NCI-H2196 treated with DMSO at 0.1 percent for 48 hours (cell line): ENCODE data around the gene CNTN1.

Experiments used
- DNase-seq: peaks from one replicate; lab custom pipeline; 2025; ENCODE audit not compliant: unreplicated experiment; lab: John Stamatoyannopoulos, UW

The CNTN1 gene

DNA sequence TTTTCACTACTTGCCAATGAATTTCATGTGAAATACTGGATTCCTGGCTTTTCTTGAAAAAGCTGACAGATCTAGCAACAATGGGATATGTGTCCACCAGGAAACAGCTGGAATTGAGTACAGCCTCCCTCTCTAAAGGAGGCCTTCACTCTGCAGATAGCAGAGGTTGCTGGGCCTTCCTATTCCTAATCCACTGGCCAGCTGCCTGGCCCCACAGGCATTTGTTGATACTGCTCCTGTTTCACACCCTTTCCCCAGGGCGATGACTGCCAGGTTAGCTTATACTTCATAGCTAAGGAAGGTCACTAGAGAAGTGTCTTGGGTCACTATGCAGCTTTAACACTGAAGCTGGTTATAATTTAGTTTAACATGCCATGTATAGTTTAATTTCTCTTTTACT is 408.3 kb downstream of the CNTN1 start:
- DNase-seq: no peak

- DNase-seq: no peak
Observed at GRCh38 chr12:41101806-41102205, 409.6 kb downstream of the CNTN1 start.

- DNase-seq: no peak
Observed at GRCh38 chr12:41103614-41104013, 411.4 kb downstream of the CNTN1 start.

DNA sequence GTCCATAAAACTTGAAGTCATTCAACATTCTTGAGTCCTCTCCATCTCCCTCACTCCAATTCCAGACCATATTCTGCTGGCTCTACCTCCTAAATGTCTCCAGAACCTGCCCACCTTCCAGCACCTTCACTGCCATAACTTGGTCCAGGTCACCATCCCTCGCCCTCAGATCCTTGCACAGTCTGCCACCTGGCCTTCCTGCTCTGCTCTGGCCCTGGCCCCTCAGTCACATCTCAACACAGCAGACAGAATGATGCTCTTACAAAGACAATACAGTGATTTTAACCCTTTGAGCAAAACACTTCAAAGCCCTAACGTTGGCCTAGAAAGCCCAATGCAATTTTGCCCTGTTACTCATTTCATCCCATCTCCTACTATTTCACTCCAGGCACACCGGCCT is 414.1 kb downstream of the CNTN1 start:
- DNase-seq: no peak

DNA sequence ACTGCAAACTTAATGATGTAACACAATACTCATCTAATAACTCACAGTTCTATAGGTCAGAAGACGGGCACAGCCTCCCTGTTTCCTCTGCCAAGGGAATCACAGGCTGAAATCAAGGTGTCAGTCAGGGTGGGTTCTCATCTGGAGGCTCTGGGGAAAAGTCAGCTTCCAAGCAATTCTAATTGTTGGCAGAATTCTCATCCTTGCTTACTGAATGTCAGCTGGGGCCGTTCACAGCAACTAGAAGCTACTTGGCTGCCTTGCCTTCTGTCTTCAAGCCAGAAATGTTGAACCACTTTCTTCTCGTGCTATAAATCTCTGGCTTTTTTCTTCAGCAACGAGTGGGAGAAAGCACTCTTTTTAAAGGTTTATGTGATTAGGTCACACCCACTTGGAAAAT is 415.8 kb downstream of the CNTN1 start:
- no peak for DNase-seq

- DNase-seq: no peak
Observed at GRCh38 chr12:41112903-41113302, 420.7 kb downstream of the CNTN1 start.

DNA sequence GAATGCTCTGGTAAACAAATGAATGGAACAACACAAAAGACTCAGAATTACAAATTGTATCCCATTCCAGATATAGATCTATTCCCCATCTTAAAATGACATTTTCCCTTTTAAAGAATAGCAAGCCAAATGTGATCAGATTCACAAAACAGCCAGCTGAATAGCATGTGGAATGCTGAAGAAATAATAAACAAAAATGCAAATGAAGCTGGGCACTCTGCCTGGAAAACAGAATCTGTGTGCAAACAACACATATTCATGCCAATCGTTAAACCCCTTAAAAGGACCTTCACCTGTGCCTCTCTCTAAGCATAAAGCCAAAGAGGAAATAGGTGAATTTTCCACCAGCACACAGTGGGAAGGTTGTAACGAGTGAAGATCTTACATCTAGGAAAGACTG is 428.0 kb downstream of the CNTN1 start:
- no peak for DNase-seq

- no peak for DNase-seq
Observed at GRCh38 chr12:41121374-41121773, 429.1 kb downstream of the CNTN1 start.
